IMR-90 (cell line): ENCODE results near the gene ATG10. TPM values are rescaled to one million over a fixed set of nuclear protein-coding genes. Genes with fewer than 3 reads are reported as not detected.

Experiments used
- ATAC-seq: fragments of 200-7000 bp; cut with Tn5 transposase; 2 replicates; pipeline ENCODE4 v1.9.1; 2020; ENCODE audit warnings: low read depth, mild to moderate bottlenecking, moderate library complexity
- BruUV-seq: library from RNA; stranded (reverse); fragments of 400-500 nt; replicated peaks from 2 replicates; lab custom pipeline; 2021; lab: Mats Ljungman, UMichigan
- CTCF ChIA-PET: fragments of 300-600 bp; formaldehyde crosslinking; extraction: SDS; loops from one replicate; lab custom pipeline; 2021; ENCODE audit warnings: antibody characterized with exemption; lab: Yijun Ruan, JAX
- POLR2A ChIA-PET: fragments of 300-600 bp; sonication (Branson Sonifier 250); formaldehyde crosslinking; loops from one replicate; lab custom pipeline; 2022; ENCODE audit warnings: antibody characterized with exemption; ENCODE audit not compliant: unreplicated experiment; lab: Charles Lee
- DNase-seq: peaks from one replicate; pipeline ENCODE4 v3.0.0; 2013
- H2AFZ ChIP-seq: replicated peaks from 2 replicates; pipeline ENCODE3; 2013; ENCODE audit warnings: low read length, mild to moderate bottlenecking; ENCODE audit not compliant: poor library complexity
- H2AK5ac ChIP-seq: 2 replicates; pipeline ENCODE4 v1.6.1; 2013; ENCODE audit warnings: low read depth, low read length, inconsistent platforms
- H2AK9ac ChIP-seq: replicated peaks from 2 replicates; pipeline ENCODE3; 2013; ENCODE audit warnings: mild to moderate bottlenecking, low read depth, low read length, moderate library complexity; ENCODE audit not compliant: poor library complexity
- H2BK120ac ChIP-seq: 2 replicates; pipeline ENCODE4 v1.6.1; 2013; ENCODE audit warnings: low read depth, low read length, inconsistent platforms
- H2BK15ac ChIP-seq: 3 replicates; pipeline ENCODE4 v1.6.1; 2013; ENCODE audit warnings: low read depth, low read length, inconsistent platforms
- H2BK20ac ChIP-seq: 2 replicates; pipeline ENCODE4 v1.6.1; 2013; ENCODE audit warnings: low read depth, mild to moderate bottlenecking, inconsistent platforms, low read length, moderate library complexity
- H2BK5ac ChIP-seq: 2 replicates; pipeline ENCODE4 v1.6.1; 2013; ENCODE audit warnings: mild to moderate bottlenecking, low read depth, low read length, inconsistent platforms; ENCODE audit not compliant: poor library complexity, severe bottlenecking
- H3K14ac ChIP-seq: replicated peaks from 2 replicates; pipeline ENCODE4 v1.6.1; 2013; ENCODE audit warnings: low read depth, low read length, inconsistent platforms
- H3K18ac ChIP-seq: 2 replicates; pipeline ENCODE4 v1.6.1; 2013; ENCODE audit warnings: low read depth, low read length, control low read depth
- H3K23ac ChIP-seq: 2 replicates; pipeline ENCODE4 v1.6.1; 2013; ENCODE audit warnings: low read depth, low read length, inconsistent platforms
- H3K27ac ChIP-seq: 2 replicates; pipeline ENCODE4 v1.5.1; 2013; ENCODE audit warnings: mild to moderate bottlenecking, control low read depth, low read length; ENCODE audit not compliant: insufficient read depth
- H3K27me3 ChIP-seq: 2 replicates; pipeline ENCODE4 v1.6.1; 2013; ENCODE audit warnings: low read length; ENCODE audit not compliant: control insufficient read depth, insufficient read depth
- H3K36me3 ChIP-seq: 2 replicates; pipeline ENCODE4 v1.6.1; 2013; ENCODE audit warnings: low read length, mixed read lengths; ENCODE audit not compliant: control insufficient read depth, insufficient read depth
- H3K4ac ChIP-seq: 2 replicates; pipeline ENCODE4 v1.6.1; 2013; ENCODE audit warnings: low read depth, low read length, inconsistent platforms
- H3K4me1 ChIP-seq: 2 replicates; pipeline ENCODE4 v1.6.1; 2013; ENCODE audit warnings: low read length, mixed read lengths; ENCODE audit not compliant: control insufficient read depth, insufficient read depth
- H3K4me2 ChIP-seq: 2 replicates; pipeline ENCODE4 v1.6.1; 2013; ENCODE audit warnings: low read depth, mild to moderate bottlenecking, control low read depth, low read length, moderate library complexity
- H3K4me3 ChIP-seq: 2 replicates; pipeline ENCODE4 v1.5.1; 2013; ENCODE audit warnings: low read depth, mild to moderate bottlenecking, control low read depth, low read length, moderate library complexity; ENCODE audit not compliant: insufficient read depth
- H3K56ac ChIP-seq: 2 replicates; pipeline ENCODE4 v1.6.1; 2013; ENCODE audit warnings: low read length, inconsistent platforms; ENCODE audit not compliant: insufficient read depth; ENCODE audit errors: extremely low read depth
- H3K79me1 ChIP-seq, 2 experiments: 2 replicates each; pipeline ENCODE4 v1.6.1; 2013; ENCODE audit warnings: low read length in 2 of 2, inconsistent platforms in 1 of 2, low read depth in 1 of 2
- H3K9ac ChIP-seq: 2 replicates; pipeline ENCODE4 v1.6.1; 2013; ENCODE audit warnings: low read depth, low read length, control low read depth
- H3K9me1 ChIP-seq: 2 replicates; pipeline ENCODE4 v1.6.1; 2013; ENCODE audit warnings: low read length, inconsistent platforms; ENCODE audit not compliant: insufficient read depth
- H3K9me3 ChIP-seq: 2 replicates; pipeline ENCODE4 v1.6.1; 2013; ENCODE audit warnings: low read length; ENCODE audit not compliant: control insufficient read depth, insufficient read depth
- H4K20me1 ChIP-seq: 2 replicates; pipeline ENCODE4 v1.6.1; 2013; ENCODE audit warnings: low read length, inconsistent platforms; ENCODE audit not compliant: insufficient read depth
- H4K5ac ChIP-seq: 2 replicates; pipeline ENCODE4 v1.6.1; 2013; ENCODE audit warnings: mild to moderate bottlenecking, low read depth, low read length, control low read depth
- H4K8ac ChIP-seq, 2 experiments: 2 replicates each; pipeline ENCODE4 v1.6.1; 2013; ENCODE audit warnings: low read depth in 2 of 2, low read length in 2 of 2, control low read depth in 1 of 2, inconsistent platforms in 1 of 2
- H4K91ac ChIP-seq: 2 replicates; pipeline ENCODE4 v1.6.1; 2013; ENCODE audit warnings: low read depth, low read length, inconsistent platforms; ENCODE audit not compliant: insufficient read depth
- BHLHE40 ChIP-seq: fragments of 150-350 bp; IDR thresholded peaks from 2 replicates; pipeline ENCODE4 v1.6.1; 2016; ENCODE audit warnings: mild to moderate bottlenecking, low read depth, low read length
- CEBPB ChIP-seq: IDR thresholded peaks from 2 replicates; pipeline ENCODE4 v1.6.1; 2012; ENCODE audit warnings: low read depth, low read length, improper control_type of control experiment
- CHD1 ChIP-seq: IDR thresholded peaks from 2 replicates; pipeline ENCODE4 v1.6.1; 2012; ENCODE audit warnings: low read depth, low read length, improper control_type of control experiment
- CTCF ChIP-seq: conservative IDR thresholded peaks from 2 replicates; pipeline ENCODE4 v1.5.1; 2012; ENCODE audit warnings: mild to moderate bottlenecking, low read depth, low read length, improper control_type of control experiment
- ELK1 ChIP-seq: fragments of 150-350 bp; IDR thresholded peaks from 2 replicates; pipeline ENCODE4 v1.6.1; 2016; ENCODE audit warnings: low read depth, mild to moderate bottlenecking, low read length, moderate library complexity, borderline replicate concordance
- MAZ ChIP-seq: IDR thresholded peaks from 2 replicates; pipeline ENCODE4 v1.6.1; 2012; ENCODE audit warnings: low read depth, mild to moderate bottlenecking, low read length, improper control_type of control experiment, moderate library complexity, borderline replicate concordance
- MXI1 ChIP-seq: IDR thresholded peaks from 2 replicates; pipeline ENCODE4 v1.6.1; 2012; ENCODE audit warnings: low read depth, mild to moderate bottlenecking, low read length, moderate library complexity, borderline replicate concordance
- NFE2L2 ChIP-seq: fragments of 150-350 bp; IDR thresholded peaks from 2 replicates; pipeline ENCODE4 v1.6.1; 2016; ENCODE audit warnings: low read depth, mild to moderate bottlenecking, low read length
- POLR2A ChIP-seq: IDR thresholded peaks from 2 replicates; pipeline ENCODE4 v1.6.1; 2012; ENCODE audit warnings: mild to moderate bottlenecking, low read depth, low read length
- RAD21 ChIP-seq: IDR thresholded peaks from 2 replicates; pipeline ENCODE4 v1.6.1; 2012; ENCODE audit warnings: low read length, improper control_type of control experiment
- RCOR1 ChIP-seq: IDR thresholded peaks from 2 replicates; pipeline ENCODE4 v1.6.1; 2012; ENCODE audit warnings: mild to moderate bottlenecking, low read length, improper control_type of control experiment; ENCODE audit not compliant: insufficient replicate concordance
- RFX5 ChIP-seq: IDR thresholded peaks from 2 replicates; pipeline ENCODE4 v1.8.0; 2012; ENCODE audit warnings: low read depth, mild to moderate bottlenecking, low read length, moderate library complexity
- SMC3 ChIP-seq: fragments of 150-350 bp; IDR thresholded peaks from 2 replicates; pipeline ENCODE4 v1.6.1; 2016; ENCODE audit warnings: low read depth, mild to moderate bottlenecking, antibody characterized with exemption, low read length, moderate library complexity
- USF2 ChIP-seq: fragments of 150-350 bp; IDR thresholded peaks from 2 replicates; pipeline ENCODE4 v1.6.1; 2017; ENCODE audit warnings: mild to moderate bottlenecking, antibody characterized with exemption, low read length, low read depth
- WGBS, 2 experiments: methylation state at CpG; one replicate each; pipeline versions ENCODE4 v1.1.5 to v1.1.7; 2013; ENCODE audit warnings: missing lambda C conversion rate in 2 of 2; ENCODE audit not compliant: insufficient read length in 1 of 2; ENCODE audit errors: extremely low coverage in 2 of 2; 5-methylcytosine and 5-hydroxymethylcytosine counted together
- dilution Hi-C: fragments of 300-500 bp; cut with HindIII; formaldehyde crosslinking; loops from one replicate; pipeline ENCODE4 v1.14.3; 2018; ENCODE audit warnings: low sequenced_read_pairs; ENCODE audit not compliant: unreplicated experiment
- in situ Hi-C: fragments of 300-500 bp; cut with MboI; formaldehyde crosslinking; loops from 3 replicates; pipeline ENCODE4 v1.14.3; 2019; ENCODE audit warnings: low sequenced_read_pairs, inconsistent platforms, mixed read lengths
- intact Hi-C: fragments of 100-400 bp; cut with micrococcal nuclease; formaldehyde crosslinking; loops from 2 replicates; pipeline ENCODE4 v1.10.0; 2022
- polyA plus RNA-seq, 3 experiments: library from polyadenylated mRNA; depleted of rRNA; stranded (reverse); fragments of >200 nt; gene quantifications; 2 replicates each; pipeline ENCODE4 v1.2.3, GENCODE V29; 2012; ENCODE audit warnings: low replicate concordance in 1 of 3
- total RNA-seq: library from RNA; depleted of rRNA; stranded (reverse); fragments of >200 nt; gene quantifications from 2 replicates; pipeline ENCODE4 v1.2.3, GENCODE V29; 2012

Gene ATG10
- total and polyA plus RNA-seq, 2 of the 4 experiments (the other 2 are of a cell fraction), result 3.4 to 8.1 TPM

GRCh38 chr5:82275216-82275664, 303.4 kb downstream of the ATG10 start:
- Histone ChIP-seq H2AFZ (no peak overlapping the region), H4K8ac (no peak overlapping the region), H2AK5ac (no peak overlapping the region), H3K23ac (no peak overlapping the region), H3K79me1 (peaks cover 29 to 50% of the 10 kb centered on the region in 2 experiments), H2BK5ac (no peak overlapping the region), H3K9me3 (no peaks in the 10 kb centered on the region), H3K56ac (no peak overlapping the region), H3K36me3 (peaks cover 22% of the 10 kb centered on the region), H3K4me1 (no peaks in the 10 kb centered on the region), H3K4ac (no peak overlapping the region), H3K18ac (no peak overlapping the region), H4K91ac (no peak overlapping the region), H3K4me3 (no peak overlapping the region), H3K14ac (no peak overlapping the region), H3K9ac (no peak overlapping the region), H2BK20ac (no peak overlapping the region), H2BK120ac (no peak overlapping the region), H3K27me3 (no peaks in the 10 kb centered on the region), H2AK9ac (no peak overlapping the region), H3K9me1 (peaks cover 4% of the 10 kb centered on the region; the same call in 1 of the 2 replicates), H3K27ac (no peak overlapping the region), H2BK15ac (no peak overlapping the region), H3K4me2 (no peak overlapping the region), H4K5ac (no peak overlapping the region), H4K20me1 (no peaks in the 10 kb centered on the region; the same call in 1 of the 2 replicates)
- POLR2A ChIA-PET, result no interaction called here
- dilution Hi-C loops, result no loop called here
- intact Hi-C loops, result no loop called here
- ATAC-seq (no peak), DNase-seq (no peak)
- WGBS, 2 experiments, result 100% methylated on average over 1 of the region's 1 CpG; no CpG with 5 or more reads in 1 of the 2 experiments
- CTCF ChIA-PET, result no interaction called here
- in situ Hi-C loops, result no loop called here
- TF ChIP-seq RAD21 (no peak), MXI1 (no peak), CHD1 (no peak), BHLHE40 (no peak), MAZ (no peak), NFE2L2 (no peak), CTCF (no peak), RFX5 (no peak), RCOR1 (no peak), USF2 (no peak), POLR2A (no peak), CEBPB (no peak), SMC3 (no peak), ELK1 (no peak)
- no TSS peak for BruUV-seq
